A549 (cell line): ENCODE measurements around the gene AGBL4.

Experiments
- ESRRA ChIP-seq: fragments of 150-350 bp; IDR thresholded peaks from 2 replicates; pipeline ENCODE4 v1.6.1; 2014; ENCODE audit warnings: mild to moderate bottlenecking, low read length, borderline replicate concordance
- POLR2A ChIP-seq: IDR thresholded peaks from 2 replicates; pipeline ENCODE4 v1.6.1; 2012; ENCODE audit warnings: mild to moderate bottlenecking, low read length
- RAD21 ChIP-seq, 2 experiments: fragments of >200 bp in 1 of 2; sonication (Bioruptor Twin) in 1 of 2; formaldehyde crosslinking in 1 of 2; IDR thresholded peaks in 1 of 2; conservative IDR thresholded peaks in 1 of 2; 2 replicates in 1 of 2; 3 replicates in 1 of 2; pipeline ENCODE4 v1.6.1; 2012 to 2018; ENCODE audit warnings: inconsistent platforms in 1 of 2
- TF ChIP-seq, protein P1 (sequence below): fragments of >200 bp; sonication (Bioruptor Twin); formaldehyde crosslinking; IDR thresholded peaks from 3 replicates; pipeline ENCODE4 v1.5.1; 2016

DNA sequence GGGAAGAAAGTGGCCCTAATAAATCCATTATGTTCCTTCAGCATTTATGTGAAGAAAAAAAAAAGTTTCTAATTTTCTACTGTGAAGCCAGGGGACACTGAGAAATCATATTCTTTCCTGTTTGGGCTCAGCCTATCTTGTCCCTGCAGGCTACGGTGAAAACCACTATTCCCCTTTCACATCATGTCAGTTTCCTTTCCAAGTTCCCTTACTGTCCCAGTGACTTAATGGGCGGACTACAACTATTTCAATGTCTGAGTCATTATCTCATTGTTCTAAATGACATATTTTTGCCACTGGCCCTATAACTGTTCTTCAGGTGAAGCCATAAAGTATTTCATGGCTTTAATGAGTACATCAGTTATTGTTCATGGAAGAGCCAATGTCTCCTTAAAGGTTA is 1175.7 kb downstream of the AGBL4 start:
- TF ChIP-seq RAD21 (conservative IDR thresholded peaks at IDR 0.05 in 1 of 2, IDR thresholded peaks at IDR 0.05 in 1 of 2) (no peak), POLR2A (no peak), ESRRA (no peak)
- TF ChIP-seq, protein P1, sequence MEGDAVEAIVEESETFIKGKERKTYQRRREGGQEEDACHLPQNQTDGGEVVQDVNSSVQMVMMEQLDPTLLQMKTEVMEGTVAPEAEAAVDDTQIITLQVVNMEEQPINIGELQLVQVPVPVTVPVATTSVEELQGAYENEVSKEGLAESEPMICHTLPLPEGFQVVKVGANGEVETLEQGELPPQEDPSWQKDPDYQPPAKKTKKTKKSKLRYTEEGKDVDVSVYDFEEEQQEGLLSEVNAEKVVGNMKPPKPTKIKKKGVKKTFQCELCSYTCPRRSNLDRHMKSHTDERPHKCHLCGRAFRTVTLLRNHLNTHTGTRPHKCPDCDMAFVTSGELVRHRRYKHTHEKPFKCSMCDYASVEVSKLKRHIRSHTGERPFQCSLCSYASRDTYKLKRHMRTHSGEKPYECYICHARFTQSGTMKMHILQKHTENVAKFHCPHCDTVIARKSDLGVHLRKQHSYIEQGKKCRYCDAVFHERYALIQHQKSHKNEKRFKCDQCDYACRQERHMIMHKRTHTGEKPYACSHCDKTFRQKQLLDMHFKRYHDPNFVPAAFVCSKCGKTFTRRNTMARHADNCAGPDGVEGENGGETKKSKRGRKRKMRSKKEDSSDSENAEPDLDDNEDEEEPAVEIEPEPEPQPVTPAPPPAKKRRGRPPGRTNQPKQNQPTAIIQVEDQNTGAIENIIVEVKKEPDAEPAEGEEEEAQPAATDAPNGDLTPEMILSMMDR = no peak
